NCI-H526 (cell line): ENCODE data around the gene PBX3.
"Not testable (repeated sequence)": the region's sequence is repeated elsewhere in the genome, so short reads cannot be mapped to it uniquely, and the experiment has no call there.

Experiments used
- DNase-seq, 2 experiments: peaks; one replicate each; lab custom pipeline; 2025; lab: John Stamatoyannopoulos, UW

The PBX3 gene

GRCh38 chr9:125823874-125824406 is 76.8 kb downstream of the PBX3 start:
- DNase-seq: not testable (repeated sequence)

DNA sequence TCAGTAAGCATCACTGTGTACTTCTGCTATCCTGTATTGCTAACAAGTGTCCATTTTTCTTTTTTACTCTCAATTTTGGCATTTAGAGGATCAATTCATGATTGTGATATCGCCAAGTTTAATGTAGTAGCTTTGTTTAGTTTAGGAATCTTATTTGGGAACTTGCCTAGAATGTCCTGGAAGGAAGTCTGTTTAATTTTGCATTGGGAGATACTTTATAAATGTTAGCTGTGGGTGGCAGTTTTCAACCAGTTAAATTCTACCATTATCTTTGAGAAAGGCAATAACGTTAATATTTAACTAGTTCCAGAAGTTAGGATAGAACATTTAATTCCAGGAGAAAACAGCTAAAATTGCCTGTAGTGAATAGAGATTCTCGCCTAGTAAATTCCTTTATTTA is 78.6 kb downstream of the PBX3 start:
- DNase-seq: no peak

- no peak for DNase-seq
Measured at GRCh38 chr9:125826850-125827249, 79.7 kb downstream of the PBX3 start.

- no peak for DNase-seq
Measured at GRCh38 chr9:125829743-125830142, 82.6 kb downstream of the PBX3 start.

DNA sequence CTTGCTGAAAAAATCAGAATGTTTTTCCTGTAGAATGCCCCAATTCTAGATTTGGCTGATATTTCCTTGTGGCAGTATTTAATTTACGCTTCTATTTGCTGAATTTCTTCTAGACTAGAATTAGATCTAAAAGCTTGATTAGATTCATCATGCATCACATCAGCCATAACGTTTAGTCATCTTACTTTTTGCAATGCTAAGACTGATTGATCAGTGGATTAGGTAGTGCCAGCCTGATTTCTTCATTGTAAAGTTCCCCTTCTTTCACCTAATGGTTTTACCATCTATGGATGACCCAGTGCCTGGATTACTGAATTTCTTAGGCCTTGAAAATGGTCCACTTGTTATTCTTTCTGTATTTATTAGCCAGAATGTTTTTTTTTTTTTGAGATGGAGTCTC is 83.9 kb downstream of the PBX3 start:
- DNase-seq: no peak

DNA sequence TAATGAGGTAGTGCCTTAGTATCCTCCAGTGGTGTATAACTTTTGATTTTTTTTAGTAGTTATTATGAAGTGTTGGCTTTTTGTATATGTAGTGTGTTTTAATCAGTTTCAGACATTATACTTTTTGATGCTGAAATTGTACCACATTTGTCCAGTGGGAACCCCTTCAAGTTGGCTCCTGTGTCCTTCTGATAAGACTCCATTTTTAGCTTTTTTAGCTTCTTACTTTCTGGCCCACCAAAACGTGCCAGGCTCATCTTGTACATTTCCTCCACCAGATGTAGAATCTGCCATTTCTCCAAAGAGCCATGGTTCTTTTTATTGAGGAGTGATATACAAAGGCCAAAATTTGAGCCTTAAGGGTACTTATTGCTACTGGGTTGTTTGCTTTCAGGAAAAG is 84.4 kb downstream of the PBX3 start:
- no peak for DNase-seq

DNA sequence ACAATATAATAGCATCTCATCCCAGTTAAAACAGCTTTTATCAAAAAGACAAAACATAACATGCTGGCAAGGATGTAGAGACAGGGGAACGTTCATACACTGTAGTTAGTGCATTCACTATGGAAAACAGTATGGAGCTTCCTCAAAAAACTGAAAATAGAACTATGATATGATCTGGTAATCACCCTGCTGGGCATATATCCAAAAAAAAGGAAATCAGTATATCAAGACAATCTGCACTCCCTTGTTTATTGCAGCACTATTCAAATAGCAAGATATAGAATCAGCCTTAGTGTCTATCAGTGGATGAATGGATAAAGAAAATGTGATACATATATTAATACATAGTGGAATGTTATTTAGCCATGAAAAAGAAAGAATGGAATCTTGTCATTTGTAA is 88.5 kb downstream of the PBX3 start:
- DNase-seq: peak in 1 of 2 experiments; percentile 21

DNA sequence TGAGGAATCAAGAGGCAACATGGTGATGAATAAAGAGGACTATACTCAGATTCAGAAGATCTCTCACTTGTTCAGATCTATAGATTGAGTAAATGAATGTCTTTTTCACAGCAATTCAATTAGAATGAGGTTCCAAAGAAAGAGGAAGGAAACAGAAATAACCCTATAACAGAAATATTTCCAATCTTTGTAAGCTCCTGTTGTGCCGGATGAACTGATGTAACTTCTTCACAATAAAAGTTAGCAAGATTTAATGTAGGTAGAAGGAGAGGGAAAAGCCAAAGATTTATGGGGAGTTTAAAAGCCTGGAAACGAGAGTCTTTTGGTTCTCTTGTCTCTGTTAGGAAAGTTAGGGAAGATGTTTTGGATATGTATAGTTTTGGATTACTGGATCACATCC is 92.1 kb downstream of the PBX3 start:
- DNase-seq: no peak

GRCh38 chr9:125841444-125841843 is 94.3 kb downstream of the PBX3 start:
- DNase-seq: no peak

GRCh38 chr9:125842242-125842641 is 95.1 kb downstream of the PBX3 start:
- no peak for DNase-seq

- DNase-seq: no peak
Measured at GRCh38 chr9:125843646-125844045, 96.5 kb downstream of the PBX3 start.

DNA sequence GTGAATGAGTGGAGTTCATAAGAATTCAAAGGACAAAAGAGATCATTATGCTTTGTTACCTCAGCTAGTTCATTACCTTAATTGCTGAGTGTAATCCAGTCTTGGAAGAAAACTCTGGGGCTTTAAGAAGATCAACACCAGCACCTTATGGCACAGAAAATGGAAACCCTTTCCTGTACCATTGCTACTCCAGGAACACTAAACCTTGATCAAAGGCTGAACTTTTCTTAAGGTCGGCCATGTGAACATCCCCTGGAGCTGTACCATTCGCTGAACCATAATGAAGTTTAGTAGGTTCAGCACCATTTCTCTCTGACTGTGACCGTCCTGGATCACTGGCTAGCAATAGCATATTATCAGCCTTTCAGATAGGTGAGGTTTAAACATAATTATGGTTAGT is 97.4 kb downstream of the PBX3 start:
- DNase-seq: no peak

GRCh38 chr9:125845271-125845808 is 98.2 kb downstream of the PBX3 start:
- no peak for DNase-seq

DNA sequence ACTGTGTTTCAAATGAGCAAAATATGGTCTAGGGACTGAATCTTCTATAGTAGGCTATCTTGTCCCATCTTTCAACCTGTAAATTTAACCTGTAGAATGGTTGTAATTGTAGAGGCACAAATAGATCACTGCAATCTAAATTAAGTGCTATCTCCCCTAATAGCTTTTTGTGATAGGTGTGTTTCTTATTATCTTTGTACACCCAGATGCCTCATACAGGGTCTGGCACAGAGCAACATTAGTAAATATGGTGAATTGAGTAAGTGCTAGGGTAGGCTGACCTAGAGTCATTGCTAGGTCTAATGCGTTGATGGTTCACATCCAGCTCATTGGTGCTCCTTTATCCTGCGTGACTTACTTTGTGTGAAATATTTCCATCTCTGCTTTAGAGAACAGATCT is 100.6 kb downstream of the PBX3 start:
- DNase-seq: no peak

- DNase-seq: no peak
Measured at GRCh38 chr9:125850106-125850632, 103.0 kb downstream of the PBX3 start.

DNA sequence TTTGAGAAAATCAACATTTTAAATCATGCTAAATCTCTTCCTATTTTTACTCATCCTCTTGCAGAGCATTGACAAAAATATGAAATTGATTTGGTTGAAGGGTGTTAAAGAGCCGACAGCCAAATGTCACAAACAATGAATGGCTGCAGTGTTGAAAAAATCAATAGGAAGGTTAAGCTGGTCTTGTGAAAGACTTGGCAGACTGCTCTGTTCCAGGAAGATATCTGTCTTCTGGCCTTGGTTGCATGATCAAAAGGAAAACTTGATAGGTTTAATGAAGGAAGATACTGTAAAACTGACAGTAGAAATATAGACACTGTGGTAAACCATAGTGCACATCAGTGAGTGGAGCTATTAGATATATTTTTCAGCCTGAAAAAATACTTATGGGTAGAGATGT is 103.6 kb downstream of the PBX3 start:
- DNase-seq: no peak

DNA sequence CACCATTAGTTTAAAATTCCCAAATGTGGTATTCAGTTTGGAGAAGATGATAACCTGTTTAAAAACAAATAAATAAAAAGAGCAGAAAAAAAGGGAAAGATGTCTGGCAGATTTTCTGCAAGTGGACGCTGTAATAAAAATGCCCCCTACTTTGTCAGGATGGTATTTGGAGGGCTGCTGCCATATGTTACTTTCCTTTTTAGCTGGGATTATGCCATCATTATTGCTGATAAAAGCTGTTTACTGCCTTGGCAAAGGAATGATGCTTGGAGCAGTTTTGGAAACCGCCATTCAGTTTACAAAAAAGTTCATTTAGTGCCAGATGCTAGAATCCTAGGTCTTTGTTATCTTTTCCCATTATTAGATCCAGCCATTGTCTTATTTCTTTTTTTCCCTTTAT is 104.8 kb downstream of the PBX3 start:
- no peak for DNase-seq

DNA sequence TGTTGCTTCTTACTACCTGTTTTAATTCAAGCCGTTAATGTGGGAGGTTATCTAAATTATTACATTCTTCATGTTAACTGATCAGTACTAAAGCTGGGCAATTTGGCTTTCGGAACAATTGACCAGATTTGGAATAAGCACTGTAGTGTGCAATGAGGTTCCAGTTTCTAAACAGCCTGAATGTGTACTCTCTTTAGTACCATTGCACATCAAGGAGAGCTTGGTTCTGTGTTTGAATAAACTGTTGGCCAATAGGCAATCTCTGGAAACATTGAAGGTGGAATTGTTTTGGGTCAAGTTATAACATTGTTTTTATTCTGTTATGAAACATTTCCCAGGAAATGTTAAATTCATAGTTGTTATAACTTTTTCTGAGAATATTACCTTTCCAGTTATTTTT is 105.2 kb downstream of the PBX3 start:
- DNase-seq: no peak

GRCh38 chr9:125854553-125855275 is 107.5 kb downstream of the PBX3 start:
- no peak for DNase-seq

GRCh38 chr9:125856331-125856730 is 109.2 kb downstream of the PBX3 start:
- no peak for DNase-seq

GRCh38 chr9:125861405-125862058 is 114.4 kb downstream of the PBX3 start:
- DNase-seq: no peak

GRCh38 chr9:125863923-125864322 is 116.8 kb downstream of the PBX3 start:
- no peak for DNase-seq
